DND-41 (cell line): ENCODE measurements around the gene RABGAP1L.
A peak's percentile ranks its signal among the peaks of the same experiment; 100 is the strongest.

ENCODE experiments used
- ATAC-seq: fragments of 200-7000 bp; cut with Tn5 transposase; 3 replicates; pipeline ENCODE4 v1.9.1; 2021; ENCODE audit warnings: low read depth; ENCODE audit not compliant: insufficient read depth
- DNase-seq: peaks from one replicate; pipeline ENCODE4 v3.0.0-alpha.2; 2020
- H2AFZ ChIP-seq: 2 replicates; pipeline ENCODE4 v1.6.0; 2012; ENCODE audit warnings: low read depth, low read length
- H3K27ac ChIP-seq: 2 replicates; pipeline ENCODE4 v1.5.1; 2012; ENCODE audit warnings: low read length, inconsistent platforms
- H3K27me3 ChIP-seq: fragments of 200-600 bp; sonication (generic); 2 replicates; pipeline ENCODE4 v1.6.0; 2012; ENCODE audit warnings: low read length, mild to moderate bottlenecking, inconsistent platforms; ENCODE audit not compliant: insufficient read depth, poor library complexity
- H3K36me3 ChIP-seq: 2 replicates; pipeline ENCODE4 v1.5.1; 2012; ENCODE audit warnings: low read length, inconsistent platforms; ENCODE audit not compliant: insufficient read depth
- H3K4me1 ChIP-seq: 2 replicates; pipeline ENCODE4 v1.5.1; 2012; ENCODE audit warnings: mild to moderate bottlenecking, low read length; ENCODE audit not compliant: insufficient read depth
- H3K4me2 ChIP-seq: 2 replicates; pipeline ENCODE4 v1.6.0; 2012; ENCODE audit warnings: mild to moderate bottlenecking, moderate library complexity, low read length, inconsistent platforms; ENCODE audit not compliant: insufficient read depth
- H3K4me3 ChIP-seq, 2 experiments: fragments of 200-600 bp in 1 of 2; shearing (Covaris generic) in 1 of 2; 2 replicates each; pipeline ENCODE4 v1.5.1; 2012 to 2016; ENCODE audit warnings: inconsistent platforms in 2 of 2, low read length in 2 of 2, mild to moderate bottlenecking in 2 of 2, low read depth in 1 of 2, moderate library complexity in 1 of 2
- H3K79me2 ChIP-seq: 2 replicates; pipeline ENCODE4 v1.6.0; 2012; ENCODE audit warnings: low read length, inconsistent platforms; ENCODE audit not compliant: insufficient read depth
- H3K9ac ChIP-seq: 2 replicates; pipeline ENCODE4 v1.6.0; 2012; ENCODE audit warnings: low read depth, mild to moderate bottlenecking, inconsistent platforms, low read length, moderate library complexity
- H3K9me3 ChIP-seq: 2 replicates; pipeline ENCODE4 v1.5.1; 2012; ENCODE audit warnings: low read length, moderate library complexity, mild to moderate bottlenecking, inconsistent platforms; ENCODE audit not compliant: insufficient read depth, severe bottlenecking
- H4K20me1 ChIP-seq: 2 replicates; pipeline ENCODE4 v1.6.0; 2012; ENCODE audit warnings: low read length; ENCODE audit not compliant: insufficient read depth
- EZH2 ChIP-seq: IDR thresholded peaks from 3 replicates; pipeline ENCODE4 v1.6.1; 2012; ENCODE audit warnings: borderline replicate concordance, low read depth, mild to moderate bottlenecking, moderate library complexity, low read length, inconsistent platforms; ENCODE audit not compliant: severe bottlenecking
- TF ChIP-seq, protein P1 (sequence below): IDR thresholded peaks from 2 replicates; pipeline ENCODE4 v1.5.1; 2012; ENCODE audit warnings: borderline replicate concordance, low read length, moderate library complexity, mild to moderate bottlenecking; ENCODE audit not compliant: poor library complexity, severe bottlenecking; ENCODE audit errors: extremely low read depth

Gene RABGAP1L

DNA sequence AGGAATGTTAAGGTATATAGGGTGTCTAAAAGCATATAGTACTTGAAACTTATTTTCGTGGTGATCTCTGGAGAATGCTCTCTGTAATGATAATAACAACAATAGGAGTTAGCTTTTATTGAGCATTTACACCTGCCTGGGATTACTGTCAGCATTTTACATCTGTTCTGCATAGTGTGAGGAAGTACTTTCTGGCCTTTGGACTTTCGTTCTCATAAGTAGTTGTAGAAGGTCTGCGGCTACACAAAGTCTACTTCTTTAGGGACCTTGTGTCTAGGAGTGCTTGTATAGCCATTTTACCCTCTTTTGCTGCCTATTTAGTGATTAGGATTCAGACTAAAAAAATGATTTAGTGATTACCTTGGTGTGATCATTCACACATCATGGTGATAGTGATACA lies 184.8 kb downstream of the RABGAP1L start:
- Histone ChIP-seq H3K27me3 (no peaks in the 10 kb centered on the region), H3K4me1 (no peaks in the 10 kb centered on the region), H3K79me2 (no peaks in the 10 kb centered on the region), H3K9me3 (peaks cover 4% of the 10 kb centered on the region), H3K4me3 (no peak overlapping the region), H3K4me2 (no peak overlapping the region), H2AFZ (no peak overlapping the region), H4K20me1 (no peaks in the 10 kb centered on the region), H3K27ac (no peak overlapping the region), H3K36me3 (no peaks in the 10 kb centered on the region), H3K9ac (no peak overlapping the region)
- TF ChIP-seq EZH2 = no peak
- TF ChIP-seq, protein P1, sequence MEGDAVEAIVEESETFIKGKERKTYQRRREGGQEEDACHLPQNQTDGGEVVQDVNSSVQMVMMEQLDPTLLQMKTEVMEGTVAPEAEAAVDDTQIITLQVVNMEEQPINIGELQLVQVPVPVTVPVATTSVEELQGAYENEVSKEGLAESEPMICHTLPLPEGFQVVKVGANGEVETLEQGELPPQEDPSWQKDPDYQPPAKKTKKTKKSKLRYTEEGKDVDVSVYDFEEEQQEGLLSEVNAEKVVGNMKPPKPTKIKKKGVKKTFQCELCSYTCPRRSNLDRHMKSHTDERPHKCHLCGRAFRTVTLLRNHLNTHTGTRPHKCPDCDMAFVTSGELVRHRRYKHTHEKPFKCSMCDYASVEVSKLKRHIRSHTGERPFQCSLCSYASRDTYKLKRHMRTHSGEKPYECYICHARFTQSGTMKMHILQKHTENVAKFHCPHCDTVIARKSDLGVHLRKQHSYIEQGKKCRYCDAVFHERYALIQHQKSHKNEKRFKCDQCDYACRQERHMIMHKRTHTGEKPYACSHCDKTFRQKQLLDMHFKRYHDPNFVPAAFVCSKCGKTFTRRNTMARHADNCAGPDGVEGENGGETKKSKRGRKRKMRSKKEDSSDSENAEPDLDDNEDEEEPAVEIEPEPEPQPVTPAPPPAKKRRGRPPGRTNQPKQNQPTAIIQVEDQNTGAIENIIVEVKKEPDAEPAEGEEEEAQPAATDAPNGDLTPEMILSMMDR = no peak
- peak; percentile 33; the same call in 1 of the 3 replicates for ATAC-seq
- no peak for DNase-seq

DNA sequence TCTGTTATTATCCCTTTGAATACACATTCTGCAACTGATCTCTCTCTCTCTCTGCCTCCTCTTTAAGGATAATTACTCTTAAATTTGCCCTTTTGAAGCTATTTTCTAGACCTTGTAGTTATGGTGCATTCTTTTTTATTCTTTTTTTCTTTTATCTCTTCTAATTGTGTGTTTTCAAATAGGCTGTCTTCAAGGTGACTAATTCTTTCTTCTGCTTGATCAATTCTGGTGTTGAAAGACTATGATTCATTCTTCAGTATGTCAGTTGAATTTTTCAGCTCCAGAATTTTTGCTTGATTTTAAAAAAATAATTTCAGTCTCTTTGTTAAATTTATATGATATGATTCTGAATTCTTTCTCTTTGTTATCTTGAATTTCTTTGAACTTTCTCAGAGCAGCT lies 192.8 kb downstream of the RABGAP1L start:
- H3K79me2 ChIP-seq = no peaks in the 10 kb centered on the region
- H3K4me3 ChIP-seq = no peak overlapping the region
- TF ChIP-seq, protein P1 = no peak
- TF ChIP-seq EZH2 = no peak
- no peaks in the 10 kb centered on the region for H3K4me1 ChIP-seq
- H3K36me3 ChIP-seq = no peaks in the 10 kb centered on the region
- H2AFZ ChIP-seq = no peak overlapping the region
- ATAC-seq (no peak), DNase-seq (no peak)
- no peak overlapping the region for H3K9ac ChIP-seq
- peaks cover 4% of the 10 kb centered on the region for H3K9me3 ChIP-seq
- no peak overlapping the region for H3K27ac ChIP-seq
- H3K27me3 ChIP-seq = no peaks in the 10 kb centered on the region
- H4K20me1 ChIP-seq = no peaks in the 10 kb centered on the region
- no peak overlapping the region for H3K4me2 ChIP-seq

DNA sequence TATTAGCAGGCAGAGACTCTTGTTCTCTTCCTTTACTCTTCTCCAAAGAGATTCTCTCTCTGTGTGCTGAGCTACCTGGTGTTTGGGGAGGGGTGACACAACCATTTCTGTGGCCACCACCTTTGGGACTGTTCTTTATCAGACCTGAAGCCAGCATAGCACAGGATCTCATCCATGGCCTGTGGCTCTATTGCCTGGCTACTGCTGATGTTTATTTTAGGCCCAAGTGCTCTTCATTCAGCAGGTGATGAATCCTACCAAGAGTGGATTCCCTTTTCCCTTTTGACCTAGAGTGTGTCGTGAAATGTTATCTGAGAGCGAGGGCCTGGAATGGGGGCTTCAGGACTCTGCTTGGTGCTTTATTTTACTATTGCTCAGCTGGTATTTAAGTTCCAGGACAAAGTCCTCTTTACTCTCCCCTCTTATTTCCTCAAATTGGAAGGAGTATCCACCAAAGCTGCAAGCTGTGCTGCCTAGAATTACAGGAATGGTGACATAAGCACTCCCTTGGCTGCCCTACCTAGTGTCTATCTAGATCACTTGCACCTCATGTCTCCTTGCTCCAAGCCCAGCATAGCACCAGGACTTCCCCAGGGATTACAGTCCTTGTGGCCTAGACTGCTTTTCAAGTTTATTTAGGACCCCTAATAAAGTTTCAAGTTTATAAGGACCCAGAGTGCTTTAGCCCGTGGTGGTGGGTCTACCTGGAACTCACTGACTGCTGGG lies 193.7 kb downstream of the RABGAP1L start:
- Histone ChIP-seq H3K36me3 (no peaks in the 10 kb centered on the region), H3K4me1 (no peaks in the 10 kb centered on the region), H3K4me2 (no peak overlapping the region), H3K4me3 (no peak overlapping the region), H3K27me3 (no peaks in the 10 kb centered on the region), H3K9me3 (peaks cover under 1% of the 10 kb centered on the region), H3K79me2 (no peaks in the 10 kb centered on the region), H3K27ac (no peak overlapping the region), H2AFZ (no peak overlapping the region), H3K9ac (no peak overlapping the region), H4K20me1 (no peaks in the 10 kb centered on the region)
- DNase-seq (no peak), ATAC-seq (no peak)
- TF ChIP-seq EZH2 = no peak
- TF ChIP-seq, protein P1 = no peak
